ENCODE results near the gene RAP1GAP.
"Not testable (repeated sequence)": the region's sequence is repeated elsewhere in the genome, so short reads cannot be mapped to it uniquely, and the experiment has no call there.

Gene RAP1GAP

DNA sequence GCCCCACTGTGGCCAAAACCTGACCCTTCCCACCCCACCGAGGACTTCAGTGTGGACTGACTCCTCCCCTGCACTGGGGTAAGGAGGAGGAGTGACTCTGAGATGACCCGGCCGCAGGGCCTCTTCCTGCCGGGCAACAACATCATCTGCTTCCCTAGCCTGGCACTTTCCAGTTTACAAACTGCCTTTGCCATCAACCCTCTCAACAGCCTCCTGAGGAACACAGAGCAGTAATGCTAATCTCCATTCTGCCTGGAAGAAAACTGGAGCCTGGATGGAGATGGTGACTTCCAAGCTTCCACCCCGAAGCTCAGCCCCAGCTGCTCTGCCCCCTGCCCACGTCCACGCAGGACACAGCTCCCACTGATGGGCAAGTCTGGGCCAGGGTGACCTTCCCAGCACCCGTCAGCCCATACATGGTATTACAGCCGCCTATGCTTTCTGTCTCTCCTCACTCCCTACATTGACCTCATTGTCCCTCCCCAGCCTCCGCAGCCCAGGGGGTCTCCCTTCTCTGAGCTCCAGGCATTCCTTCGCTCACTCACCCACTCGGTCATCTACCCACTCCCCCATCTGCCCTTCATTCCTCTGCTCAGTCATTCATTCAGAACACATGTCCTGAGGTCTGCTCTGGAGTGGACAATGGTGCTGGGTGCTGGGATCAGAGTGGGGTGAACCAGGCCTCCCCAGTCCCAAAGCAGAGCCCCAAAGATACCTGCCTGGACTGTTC lies 34.2 kb downstream of the RAP1GAP start:
- Mint-ChIP-seq H3K4me3 (no peak overlapping the region), H3K27ac (peak overlapping the region; percentile 45), H3K9me3 (no peaks in the 10 kb centered on the region), H3K36me3 (ENCODE audit: low read depth) (no peaks in the 10 kb centered on the region), H3K27me3 (ENCODE audit: low read depth, poor library complexity) (peaks cover 12% of the 10 kb centered on the region), H3K4me1 (peaks cover 36% of the 10 kb centered on the region)
- DNase-seq, result no peak
- TF ChIP-seq, protein P1, sequence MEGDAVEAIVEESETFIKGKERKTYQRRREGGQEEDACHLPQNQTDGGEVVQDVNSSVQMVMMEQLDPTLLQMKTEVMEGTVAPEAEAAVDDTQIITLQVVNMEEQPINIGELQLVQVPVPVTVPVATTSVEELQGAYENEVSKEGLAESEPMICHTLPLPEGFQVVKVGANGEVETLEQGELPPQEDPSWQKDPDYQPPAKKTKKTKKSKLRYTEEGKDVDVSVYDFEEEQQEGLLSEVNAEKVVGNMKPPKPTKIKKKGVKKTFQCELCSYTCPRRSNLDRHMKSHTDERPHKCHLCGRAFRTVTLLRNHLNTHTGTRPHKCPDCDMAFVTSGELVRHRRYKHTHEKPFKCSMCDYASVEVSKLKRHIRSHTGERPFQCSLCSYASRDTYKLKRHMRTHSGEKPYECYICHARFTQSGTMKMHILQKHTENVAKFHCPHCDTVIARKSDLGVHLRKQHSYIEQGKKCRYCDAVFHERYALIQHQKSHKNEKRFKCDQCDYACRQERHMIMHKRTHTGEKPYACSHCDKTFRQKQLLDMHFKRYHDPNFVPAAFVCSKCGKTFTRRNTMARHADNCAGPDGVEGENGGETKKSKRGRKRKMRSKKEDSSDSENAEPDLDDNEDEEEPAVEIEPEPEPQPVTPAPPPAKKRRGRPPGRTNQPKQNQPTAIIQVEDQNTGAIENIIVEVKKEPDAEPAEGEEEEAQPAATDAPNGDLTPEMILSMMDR (IDR thresholded peaks at IDR 0.05), result no peak

DNA sequence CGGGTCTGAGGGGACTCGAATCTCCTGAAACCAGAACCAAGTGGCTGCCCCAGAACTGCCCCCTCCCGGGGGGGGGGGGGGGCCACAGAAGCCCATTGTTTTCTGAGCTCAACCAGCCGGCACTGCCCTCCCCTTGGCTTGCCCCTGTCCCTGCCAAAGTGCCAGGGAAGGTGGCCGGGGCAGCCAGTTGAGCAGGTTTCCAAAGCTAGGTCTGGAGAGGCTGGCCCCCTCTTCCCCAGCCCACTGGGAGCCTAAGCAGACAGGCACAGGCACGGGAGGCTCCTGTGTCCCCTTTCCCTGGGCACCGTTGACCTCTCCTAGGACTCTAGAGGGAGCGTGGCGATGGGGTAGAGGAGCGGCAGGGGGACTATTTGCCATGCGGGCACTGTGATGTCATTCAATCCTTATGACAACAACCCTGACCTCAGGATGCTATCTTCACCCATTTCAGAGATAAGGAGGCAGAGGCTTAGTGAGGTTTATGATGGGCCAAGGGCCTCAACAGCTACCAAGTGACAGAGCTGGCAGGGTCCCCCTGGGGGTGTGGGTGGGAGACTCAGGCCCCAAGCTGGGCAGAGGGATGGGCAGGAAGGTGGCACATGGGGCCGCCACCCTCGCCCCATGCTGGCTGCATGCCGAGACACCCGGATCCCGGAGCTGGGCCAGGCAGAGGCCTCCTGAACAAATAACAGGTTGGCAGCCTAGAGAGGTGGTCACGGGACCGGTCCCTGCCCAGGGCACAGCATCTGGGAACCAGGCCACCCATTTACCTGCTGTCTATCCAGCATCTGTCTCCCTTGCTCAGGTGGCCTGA lies 35.0 kb downstream of the RAP1GAP start:
- Mint-ChIP-seq H3K4me3 (no peak overlapping the region), H3K27ac (no peak overlapping the region), H3K4me1 (peaks cover 28% of the 10 kb centered on the region), H3K27me3 (ENCODE audit: low read depth, poor library complexity) (peaks cover 17% of the 10 kb centered on the region), H3K36me3 (ENCODE audit: low read depth) (no peaks in the 10 kb centered on the region), H3K9me3 (no peaks in the 10 kb centered on the region)
- TF ChIP-seq, protein P1 (IDR thresholded peaks at IDR 0.05), result no peak
- DNase-seq, result no peak

DNA sequence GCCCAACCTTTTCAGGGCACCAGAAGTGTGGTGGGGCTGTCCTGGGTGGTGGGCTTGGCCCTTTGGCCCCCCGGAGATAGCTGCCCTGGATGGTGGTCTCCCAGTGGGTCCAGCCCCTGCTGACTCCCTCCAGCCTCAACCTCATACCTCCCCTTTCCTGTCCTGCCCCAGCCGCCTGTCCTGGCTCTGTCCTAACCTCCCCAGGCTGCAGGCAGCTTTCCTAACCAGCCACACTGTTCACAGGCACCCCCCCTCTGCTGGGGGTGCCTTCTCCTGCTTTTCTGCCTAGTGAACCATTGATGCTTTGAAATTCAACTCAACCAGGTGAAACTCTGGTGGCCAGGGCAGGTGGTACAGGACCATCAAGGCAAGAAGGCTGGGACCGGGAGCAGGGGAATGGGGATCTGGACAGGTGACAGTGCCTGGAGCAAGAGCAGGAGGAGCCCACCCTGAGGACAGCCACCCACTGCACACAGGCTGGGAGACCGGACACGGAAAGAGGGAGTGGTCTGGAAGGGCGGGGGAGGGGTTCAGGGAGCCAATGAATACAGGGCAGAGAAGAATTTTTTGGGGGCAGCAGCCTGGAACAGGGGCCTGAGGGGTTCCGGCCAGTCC lies 35.9 kb downstream of the RAP1GAP start:
- no peaks in the 10 kb centered on the region for H3K36me3 Mint-ChIP-seq (ENCODE audit: low read depth)

DNA sequence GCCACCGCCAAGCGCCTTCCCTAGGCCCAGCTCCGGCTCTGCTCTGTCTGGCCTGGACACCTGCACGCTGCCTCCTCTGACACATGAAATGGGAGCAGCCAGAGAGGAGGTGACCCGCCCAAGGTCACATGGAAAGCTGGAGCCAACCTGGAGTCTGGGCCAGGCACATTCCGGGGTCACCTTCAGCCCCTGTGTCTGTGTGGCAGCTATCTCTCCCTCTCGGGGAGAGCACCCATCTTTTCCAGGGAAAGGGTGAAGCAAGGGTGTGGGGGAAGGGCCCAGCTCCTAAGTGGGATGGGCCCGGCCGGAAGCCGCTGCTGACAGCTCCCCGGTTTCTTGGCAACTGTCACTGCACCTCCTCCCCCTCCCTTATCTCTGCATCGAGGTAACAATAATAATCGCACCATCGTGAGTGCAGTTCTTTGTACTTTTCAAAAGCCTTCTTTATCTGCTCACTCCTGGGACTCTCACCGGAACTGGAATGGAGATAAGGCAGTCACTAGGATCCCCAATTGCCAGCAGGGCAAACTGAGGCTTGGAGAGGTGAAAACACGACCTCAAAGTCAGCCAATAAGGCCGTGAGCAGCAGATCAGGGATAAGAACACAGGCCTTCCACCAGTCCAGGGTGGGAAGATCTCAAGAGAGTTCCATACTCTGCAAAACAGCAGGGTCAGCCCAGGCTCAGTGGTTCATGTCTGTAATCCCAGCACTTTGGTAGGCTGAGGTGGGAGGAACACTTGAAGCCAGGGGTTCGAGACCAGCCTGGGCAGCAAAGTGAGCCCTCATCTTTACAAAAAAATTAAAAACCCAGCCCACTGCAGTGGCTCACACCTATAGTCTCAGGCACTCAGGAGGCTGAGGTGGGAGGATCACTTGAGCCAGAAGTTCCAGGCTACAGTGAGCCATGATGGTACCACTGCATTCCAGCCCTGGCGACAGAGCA lies 36.9 kb downstream of the RAP1GAP start:
- DNase-seq, result no peak
- H3K27ac Mint-ChIP-seq, result no peak overlapping the region
- H3K36me3 Mint-ChIP-seq (ENCODE audit: low read depth), result no peaks in the 10 kb centered on the region

More for the DNA sequence above, 35.9 kb downstream of the RAP1GAP start:
- H3K4me1 Mint-ChIP-seq, result peaks cover 27% of the 10 kb centered on the region
- no peaks in the 10 kb centered on the region for H3K9me3 Mint-ChIP-seq
- H3K4me3 Mint-ChIP-seq, result no peak overlapping the region
- TF ChIP-seq, protein P1 (IDR thresholded peaks at IDR 0.05), result no peak
- no peak overlapping the region for H3K27ac Mint-ChIP-seq
- H3K27me3 Mint-ChIP-seq (ENCODE audit: low read depth, poor library complexity), result peaks cover 17% of the 10 kb centered on the region
- DNase-seq, result no peak

DNA sequence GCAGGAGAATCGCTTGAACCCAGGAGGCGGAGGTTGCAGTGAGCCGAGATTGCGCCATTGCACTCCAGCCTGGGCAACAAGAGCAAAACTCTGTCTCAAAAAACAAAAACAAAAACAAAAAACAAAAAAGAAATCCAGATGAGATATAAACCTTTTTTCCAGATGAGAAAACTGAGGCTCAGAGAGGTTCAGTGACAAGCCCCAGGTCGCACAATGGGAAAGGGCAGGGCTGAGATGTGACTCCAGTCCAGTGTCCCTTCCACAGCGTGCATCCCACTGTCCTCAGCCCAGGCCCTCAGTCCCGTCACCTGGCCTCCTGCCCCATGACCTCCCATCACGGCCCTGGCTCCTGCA lies 37.6 kb downstream of the RAP1GAP start:
- Mint-ChIP-seq H3K4me1 (peaks cover 27% of the 10 kb centered on the region), H3K27me3 (ENCODE audit: low read depth, poor library complexity) (peaks cover 13% of the 10 kb centered on the region)
- not testable (repeated sequence) for H3K4me3 Mint-ChIP-seq; H3K9me3 Mint-ChIP-seq; H3K36me3 Mint-ChIP-seq (ENCODE audit: low read depth); DNase-seq; H3K27ac Mint-ChIP-seq

More for the DNA sequence above, 36.9 kb downstream of the RAP1GAP start:
- Mint-ChIP-seq H3K9me3 (no peaks in the 10 kb centered on the region), H3K4me3 (no peak overlapping the region), H3K27me3 (ENCODE audit: low read depth, poor library complexity) (peaks cover 13% of the 10 kb centered on the region), H3K4me1 (peaks cover 27% of the 10 kb centered on the region)
- TF ChIP-seq, protein P1 (IDR thresholded peaks at IDR 0.05), result no peak

Measured in nephron progenitor cell (in vitro differentiated cells).